Neural progenitor cell (in vitro differentiated cells): ENCODE measurements around the gene PRDM5. TPM values are rescaled to one million over a fixed set of nuclear protein-coding genes. Genes with fewer than 3 reads are reported as not detected.

Source experiments
- DNase-seq: peaks from one replicate; pipeline ENCODE4 v3.0.0-alpha.2; 2016; ENCODE audit warnings: low spot score
- H2AFZ ChIP-seq: fragments of 200-600 bp; sonication (generic); replicated peaks from 2 replicates; pipeline ENCODE4 v1.6.1; 2016; ENCODE audit warnings: antibody characterized with exemption
- H3F3A ChIP-seq: fragments of 200-600 bp; sonication (generic); 2 replicates; pipeline ENCODE4 v1.6.1; 2016; ENCODE audit warnings: antibody characterized with exemption, low read depth
- H3K27ac ChIP-seq: fragments of 200-600 bp; sonication (generic); 2 replicates; pipeline ENCODE4 v1.5.1; 2016; ENCODE audit warnings: mild to moderate bottlenecking
- H3K27me3 ChIP-seq: fragments of 200-600 bp; sonication (generic); 2 replicates; pipeline ENCODE4 v1.6.1; 2016; ENCODE audit warnings: mild to moderate bottlenecking, moderate library complexity
- H3K36me3 ChIP-seq: fragments of 200-600 bp; sonication (generic); 2 replicates; pipeline ENCODE4 v1.5.1; 2016
- H3K4me1 ChIP-seq: fragments of 200-600 bp; sonication (generic); 2 replicates; pipeline ENCODE4 v1.6.1; 2016; ENCODE audit warnings: mixed run types
- H3K4me2 ChIP-seq: fragments of 200-600 bp; sonication (generic); 2 replicates; pipeline ENCODE4 v1.6.1; 2016
- H3K4me3 ChIP-seq: fragments of 200-600 bp; sonication (generic); 2 replicates; pipeline ENCODE4 v1.5.1; 2016
- H3K79me2 ChIP-seq: fragments of 200-600 bp; sonication (generic); 2 replicates; pipeline ENCODE4 v1.6.1; 2016; ENCODE audit warnings: low read depth
- H3K9ac ChIP-seq: fragments of 200-600 bp; sonication (generic); 2 replicates; pipeline ENCODE4 v1.6.1; 2016
- H3K9me3 ChIP-seq: fragments of 200-600 bp; sonication (generic); 2 replicates; pipeline ENCODE4 v1.5.1; 2016; ENCODE audit warnings: low read depth
- H4K20me1 ChIP-seq: fragments of 200-600 bp; sonication (generic); 2 replicates; pipeline ENCODE4 v1.6.1; 2016; ENCODE audit warnings: low read depth
- H3K27ac Mint-ChIP-seq: 3 replicates; pipeline ENCODE4 v1.8.0; 2021; ENCODE audit warnings: mixed read lengths
- H3K27me3 Mint-ChIP-seq: 2 replicates; pipeline ENCODE4 v1.8.0; 2022; ENCODE audit warnings: low read depth, mild to moderate bottlenecking, inconsistent platforms, moderate library complexity, mixed read lengths; ENCODE audit not compliant: insufficient read depth
- H3K36me3 Mint-ChIP-seq: 3 replicates; pipeline ENCODE4 v1.8.0; 2021; ENCODE audit warnings: mixed read lengths
- H3K4me1 Mint-ChIP-seq: 3 replicates; pipeline ENCODE4 v1.8.0; 2021; ENCODE audit warnings: mixed read lengths
- H3K4me3 Mint-ChIP-seq: 3 replicates; pipeline ENCODE4 v1.8.0; 2021; ENCODE audit warnings: mild to moderate bottlenecking, moderate library complexity, mixed read lengths
- H3K9me3 Mint-ChIP-seq: 3 replicates; pipeline ENCODE4 v1.8.0; 2020; ENCODE audit warnings: mixed read lengths
- EZH2 ChIP-seq: fragments of 200-600 bp; sonication (generic); IDR thresholded peaks from 2 replicates; pipeline ENCODE4 v1.6.1; 2017; ENCODE audit warnings: antibody characterized with exemption, mild to moderate bottlenecking, moderate library complexity
- EZH2phosphoT487 ChIP-seq: fragments of 200-600 bp; sonication (generic); IDR thresholded peaks from 2 replicates; pipeline ENCODE4 v1.6.1; 2017; ENCODE audit warnings: antibody characterized with exemption
- total RNA-seq: library from RNA; depleted of rRNA; stranded (reverse); fragments of >200 nt; gene quantifications from 2 replicates; pipeline ENCODE4 v1.2.3, GENCODE V29; 2015; ENCODE audit warnings: low replicate concordance
- TF ChIP-seq, protein P1 (sequence below): fragments of 200-600 bp; sonication (generic); IDR thresholded peaks from 2 replicates; pipeline ENCODE4 v1.5.1; 2017; ENCODE audit warnings: antibody characterized with exemption, mild to moderate bottlenecking

The PRDM5 gene
- total RNA-seq, 1 donor from 2014 or later = 51.7 TPM

DNA sequence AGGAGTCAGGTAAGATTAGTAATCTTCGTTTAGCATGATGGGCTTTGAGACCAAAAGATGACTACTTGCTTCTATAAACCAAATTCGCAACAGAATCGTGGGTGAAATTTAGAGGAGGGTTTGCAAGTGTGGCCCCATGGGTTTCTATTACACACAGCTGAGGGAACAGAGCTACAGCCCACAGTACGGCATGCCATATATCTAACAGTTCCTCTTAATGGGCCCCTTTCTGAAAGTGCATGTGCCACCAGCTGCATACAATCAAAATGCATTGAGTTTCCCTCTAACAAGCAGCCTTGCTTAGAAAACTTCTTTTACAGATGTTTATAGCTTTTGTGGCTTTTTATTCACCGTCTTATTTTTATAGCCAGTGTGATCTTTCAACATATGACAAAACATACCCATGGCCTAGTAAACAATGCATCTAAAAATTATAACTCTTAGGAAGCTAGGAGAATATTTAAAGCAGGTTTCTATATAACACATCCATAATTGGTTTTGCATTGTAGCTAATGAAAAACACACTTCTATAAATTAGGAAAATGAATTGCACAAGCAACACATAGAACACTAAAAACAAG, 202.1 kb downstream of the PRDM5 start:
- Mint-ChIP-seq H3K36me3 (no peaks in the 10 kb centered on the region), H3K9me3 (no peaks in the 10 kb centered on the region), H3K27ac (no peak overlapping the region), H3K4me1 (peaks cover 3% of the 10 kb centered on the region), H3K4me3 (no peak overlapping the region), H3K27me3 (peaks cover 2% of the 10 kb centered on the region)
- Histone ChIP-seq H3K36me3 (no peaks in the 10 kb centered on the region), H3K27me3 (no peaks in the 10 kb centered on the region), H3F3A (no peaks in the 10 kb centered on the region), H3K4me2 (no peak overlapping the region), H3K27ac (no peak overlapping the region), H3K4me1 (peaks cover 3% of the 10 kb centered on the region), H4K20me1 (no peaks in the 10 kb centered on the region), H2AFZ (no peak overlapping the region), H3K9ac (no peak overlapping the region), H3K4me3 (no peak overlapping the region), H3K9me3 (no peaks in the 10 kb centered on the region), H3K79me2 (no peaks in the 10 kb centered on the region)
- TF ChIP-seq, protein P1, sequence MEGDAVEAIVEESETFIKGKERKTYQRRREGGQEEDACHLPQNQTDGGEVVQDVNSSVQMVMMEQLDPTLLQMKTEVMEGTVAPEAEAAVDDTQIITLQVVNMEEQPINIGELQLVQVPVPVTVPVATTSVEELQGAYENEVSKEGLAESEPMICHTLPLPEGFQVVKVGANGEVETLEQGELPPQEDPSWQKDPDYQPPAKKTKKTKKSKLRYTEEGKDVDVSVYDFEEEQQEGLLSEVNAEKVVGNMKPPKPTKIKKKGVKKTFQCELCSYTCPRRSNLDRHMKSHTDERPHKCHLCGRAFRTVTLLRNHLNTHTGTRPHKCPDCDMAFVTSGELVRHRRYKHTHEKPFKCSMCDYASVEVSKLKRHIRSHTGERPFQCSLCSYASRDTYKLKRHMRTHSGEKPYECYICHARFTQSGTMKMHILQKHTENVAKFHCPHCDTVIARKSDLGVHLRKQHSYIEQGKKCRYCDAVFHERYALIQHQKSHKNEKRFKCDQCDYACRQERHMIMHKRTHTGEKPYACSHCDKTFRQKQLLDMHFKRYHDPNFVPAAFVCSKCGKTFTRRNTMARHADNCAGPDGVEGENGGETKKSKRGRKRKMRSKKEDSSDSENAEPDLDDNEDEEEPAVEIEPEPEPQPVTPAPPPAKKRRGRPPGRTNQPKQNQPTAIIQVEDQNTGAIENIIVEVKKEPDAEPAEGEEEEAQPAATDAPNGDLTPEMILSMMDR = no peak
- TF ChIP-seq EZH2 (no peak), EZH2phosphoT487 (no peak)
- DNase-seq = no peak

DNA sequence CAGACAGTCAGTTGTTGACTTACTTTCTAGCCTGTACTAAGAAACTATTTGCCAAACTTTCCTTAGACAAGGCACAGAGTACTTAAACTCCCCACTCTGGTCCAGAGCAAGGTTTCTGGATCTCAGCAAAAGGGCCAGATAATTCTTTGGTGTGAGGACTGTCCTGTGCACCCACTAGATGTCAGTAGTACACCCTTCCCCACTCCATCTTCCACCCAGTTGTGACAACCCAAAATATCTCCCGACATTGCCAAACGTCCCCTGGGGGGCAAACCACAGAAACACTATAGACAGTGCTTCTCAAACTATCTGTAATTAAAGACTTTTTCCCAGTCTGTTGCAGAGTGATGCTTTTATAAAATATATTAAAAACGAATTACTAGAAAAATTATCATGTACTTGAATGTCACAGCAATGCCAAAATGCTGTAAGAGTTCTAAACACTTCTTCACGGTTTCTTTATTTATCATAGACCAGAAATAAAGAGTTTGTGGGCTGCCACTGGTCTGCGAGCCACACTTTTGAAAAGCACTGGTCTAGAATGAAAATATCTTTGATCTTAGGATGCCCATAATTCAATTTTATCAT, 203.5 kb downstream of the PRDM5 start:
- H3K36me3 Mint-ChIP-seq = no peaks in the 10 kb centered on the region
- no peaks in the 10 kb centered on the region for H3K36me3 ChIP-seq
- no peaks in the 10 kb centered on the region for H3K9me3 ChIP-seq
- H3K27me3 Mint-ChIP-seq = peaks cover 2% of the 10 kb centered on the region
- peaks cover 3% of the 10 kb centered on the region for H3K4me1 ChIP-seq
- H4K20me1 ChIP-seq = no peaks in the 10 kb centered on the region
- no peaks in the 10 kb centered on the region for H3F3A ChIP-seq
- no peaks in the 10 kb centered on the region for H3K9me3 Mint-ChIP-seq
- no peak overlapping the region for H3K27ac Mint-ChIP-seq
- TF ChIP-seq, protein P1 = peak; percentile 73
- no peak for TF ChIP-seq EZH2phosphoT487
- H2AFZ ChIP-seq = no peak overlapping the region
- H3K4me1 Mint-ChIP-seq = peaks cover 9% of the 10 kb centered on the region
- no peak overlapping the region for H3K9ac ChIP-seq
- no peak overlapping the region for H3K4me3 ChIP-seq
- no peaks in the 10 kb centered on the region for H3K79me2 ChIP-seq
- peak; percentile 56 for DNase-seq
- no peak overlapping the region for H3K4me3 Mint-ChIP-seq
- H3K27ac ChIP-seq = no peak overlapping the region
- H3K4me2 ChIP-seq = no peak overlapping the region
- H3K27me3 ChIP-seq = no peaks in the 10 kb centered on the region

DNA sequence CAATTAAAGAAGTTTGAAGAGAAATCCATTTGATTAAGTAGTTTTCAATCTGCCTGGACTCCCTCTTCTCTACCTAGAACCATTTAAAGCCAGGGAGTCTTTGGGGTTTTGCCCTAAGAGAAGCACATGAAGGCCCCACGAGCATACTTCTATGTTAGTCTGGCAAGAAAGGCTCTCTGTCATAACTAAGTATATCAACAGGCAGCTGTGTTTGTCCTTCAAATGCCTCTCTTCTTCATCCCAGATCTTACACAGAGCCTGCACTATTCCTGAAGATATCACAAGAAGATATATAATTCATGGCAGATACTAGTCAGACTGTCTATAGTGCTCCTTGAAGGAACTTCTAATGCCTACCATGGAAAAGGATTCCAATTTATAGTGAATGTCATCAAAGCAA, 206.2 kb downstream of the PRDM5 start:
- Mint-ChIP-seq H3K4me1 (peaks cover 7% of the 10 kb centered on the region), H3K27ac (no peak overlapping the region), H3K4me3 (no peak overlapping the region), H3K9me3 (no peaks in the 10 kb centered on the region), H3K27me3 (peaks cover 2% of the 10 kb centered on the region), H3K36me3 (no peaks in the 10 kb centered on the region)
- no peak for TF ChIP-seq EZH2
- TF ChIP-seq, protein P1 = no peak
- TF ChIP-seq EZH2phosphoT487 = no peak
- no peaks in the 10 kb centered on the region for H3K4me1 ChIP-seq
- no peaks in the 10 kb centered on the region for H3K27me3 ChIP-seq
- no peak overlapping the region for H3K27ac ChIP-seq
- no peak overlapping the region for H3K4me3 ChIP-seq
- H2AFZ ChIP-seq = no peak overlapping the region
- no peaks in the 10 kb centered on the region for H3F3A ChIP-seq
- no peaks in the 10 kb centered on the region for H3K79me2 ChIP-seq
- no peak for DNase-seq
- H3K9ac ChIP-seq = no peak overlapping the region
- H4K20me1 ChIP-seq = no peaks in the 10 kb centered on the region
- H3K36me3 ChIP-seq = no peaks in the 10 kb centered on the region
- no peaks in the 10 kb centered on the region for H3K9me3 ChIP-seq
- no peak overlapping the region for H3K4me2 ChIP-seq
